GM12891 (cell line): ENCODE measurements around the gene SMIM30.

ENCODE experiments used
- DNase-seq: peaks from one replicate; pipeline ENCODE4 v3.0.0; 2011; ENCODE audit warnings: low spot score; ENCODE audit not compliant: insufficient read length
- FAIRE-seq: peaks from 2 replicates; lab custom pipeline; 2011; peaks lifted over from hg19 to GRCh38; lab: Jason Lieb, UNC
- PAX5 ChIP-seq: IDR thresholded peaks from 2 replicates; pipeline ENCODE4 v1.6.1; 2011; ENCODE audit warnings: low read length, moderate library complexity, mild to moderate bottlenecking; ENCODE audit not compliant: insufficient read depth, severe bottlenecking
- POLR2A ChIP-seq: IDR thresholded peaks from 2 replicates; pipeline ENCODE4 v1.6.1; 2011; ENCODE audit warnings: low read depth, low read length, control low read depth
- POLR2AphosphoS5 ChIP-seq: IDR thresholded peaks from 2 replicates; pipeline ENCODE4 v1.6.1; 2011; ENCODE audit warnings: low read depth, low read length, control low read depth
- POU2F2 ChIP-seq: IDR thresholded peaks from 2 replicates; pipeline ENCODE4 v1.6.1; 2011; ENCODE audit warnings: low read depth, mild to moderate bottlenecking, control low read depth, low read length, moderate library complexity
- SPI1 ChIP-seq: IDR thresholded peaks from 2 replicates; pipeline ENCODE4 v1.6.1; 2011; ENCODE audit warnings: low read depth, low read length, control low read depth
- TAF1 ChIP-seq: IDR thresholded peaks from 2 replicates; pipeline ENCODE4 v1.6.1; 2011; ENCODE audit warnings: low read depth, low read length, control low read depth

SMIM30 gene

GRCh38 chr7:113083816-113084495, 34.4 kb downstream of the SMIM30 start:
- no peak for FAIRE-seq
- TF ChIP-seq TAF1 (no peak), POLR2AphosphoS5 (no peak), PAX5 (no peak), SPI1 (no peak), POLR2A (no peak), POU2F2 (no peak)
- DNase-seq: no peak

- TF ChIP-seq PAX5 (no peak), SPI1 (no peak), TAF1 (no peak), POU2F2 (no peak), POLR2AphosphoS5 (no peak), POLR2A (no peak)
- FAIRE-seq (no peak), DNase-seq (no peak)
These were observed 35.1 kb downstream of the SMIM30 start for GRCh38 chr7:113083132-113083815.

- DNase-seq: no peak
- no peak for FAIRE-seq
- TF ChIP-seq POU2F2 (no peak), SPI1 (no peak), PAX5 (no peak), POLR2AphosphoS5 (no peak), TAF1 (no peak), POLR2A (no peak)
These were observed 40.0 kb downstream of the SMIM30 start for GRCh38 chr7:113078331-113078730.

GRCh38 chr7:113076703-113077102, 41.7 kb downstream of the SMIM30 start:
- DNase-seq: no peak
- FAIRE-seq: no peak
- TF ChIP-seq POU2F2 (no peak), POLR2AphosphoS5 (no peak), SPI1 (no peak), POLR2A (no peak), TAF1 (no peak), PAX5 (no peak)

GRCh38 chr7:113071465-113071864, 46.9 kb downstream of the SMIM30 start:
- no peak for DNase-seq
- TF ChIP-seq SPI1: no peak
- TF ChIP-seq POLR2AphosphoS5: no peak
- TF ChIP-seq PAX5: no peak
- TF ChIP-seq POU2F2: no peak
- TF ChIP-seq TAF1: no peak
- no peak for TF ChIP-seq POLR2A
- FAIRE-seq: no peak
